GM18499 (cell line): ENCODE data around the gene HMGB1.

Experiments
- ATAC-seq: cut with Tn5 transposase; IDR thresholded peaks from one replicate; pipeline ENCODE4 v1.9.1; 2021; ENCODE audit warnings: moderate number of reproducible peaks; ENCODE audit not compliant: insufficient read depth, unreplicated experiment

The HMGB1 gene

GRCh38 chr13:30465593-30466357 lies at the start of gene HMGB1:
Gene HMGB1 (minus strand): TSS chr13:30465936. CDS start chr13:30463680, 2,256 bp downstream.
- ATAC-seq, result peak; percentile 86

GRCh38 chr13:30510811-30511371 lies 45.2 kb upstream of the HMGB1 start:
- ATAC-seq, result no peak

GRCh38 chr13:30510091-30510490 lies 44.4 kb upstream of the HMGB1 start:
- no peak for ATAC-seq

- no peak for ATAC-seq
Measured at GRCh38 chr13:30509254-30510050, 43.7 kb upstream of the HMGB1 start.

GRCh38 chr13:30504081-30504480 lies 38.3 kb upstream of the HMGB1 start:
- ATAC-seq, result no peak

GRCh38 chr13:30502237-30502636 lies 36.5 kb upstream of the HMGB1 start:
- ATAC-seq, result no peak

GRCh38 chr13:30499338-30499737 lies 33.6 kb upstream of the HMGB1 start:
- no peak for ATAC-seq

GRCh38 chr13:30496147-30496546 lies 30.4 kb upstream of the HMGB1 start:
- ATAC-seq, result no peak

GRCh38 chr13:30495746-30496145 lies 30.0 kb upstream of the HMGB1 start:
- ATAC-seq, result no peak

- no peak for ATAC-seq
Measured at GRCh38 chr13:30493658-30494381, 28.1 kb upstream of the HMGB1 start.

- ATAC-seq, result no peak
Measured at GRCh38 chr13:30487075-30487470, 21.3 kb upstream of the HMGB1 start.

- no peak for ATAC-seq
Measured at GRCh38 chr13:30486230-30487074, 20.7 kb upstream of the HMGB1 start.

- no peak for ATAC-seq
Measured at GRCh38 chr13:30481241-30481760, 15.6 kb upstream of the HMGB1 start.

- no peak for ATAC-seq
Measured at GRCh38 chr13:30480292-30480950, 14.7 kb upstream of the HMGB1 start.

- ATAC-seq, result no peak
Measured at GRCh38 chr13:30479883-30480219, 14.1 kb upstream of the HMGB1 start.

- ATAC-seq, result no peak
Measured at GRCh38 chr13:30479154-30479882, 13.6 kb upstream of the HMGB1 start.

- peak; percentile 79 for ATAC-seq
Measured at GRCh38 chr13:30477346-30478195, 11.8 kb upstream of the HMGB1 start.

GRCh38 chr13:30473675-30474074 lies 7.9 kb upstream of the HMGB1 start:
- ATAC-seq, result no peak
